ENCODE results near the gene MARK4. TPM values are rescaled to one million over a fixed set of nuclear protein-coding genes. Genes with fewer than 3 reads are reported as not detected.

MARK4 gene
- total RNA-seq, result 8.1 and 9.9 TPM in 2 replicates

DNA sequence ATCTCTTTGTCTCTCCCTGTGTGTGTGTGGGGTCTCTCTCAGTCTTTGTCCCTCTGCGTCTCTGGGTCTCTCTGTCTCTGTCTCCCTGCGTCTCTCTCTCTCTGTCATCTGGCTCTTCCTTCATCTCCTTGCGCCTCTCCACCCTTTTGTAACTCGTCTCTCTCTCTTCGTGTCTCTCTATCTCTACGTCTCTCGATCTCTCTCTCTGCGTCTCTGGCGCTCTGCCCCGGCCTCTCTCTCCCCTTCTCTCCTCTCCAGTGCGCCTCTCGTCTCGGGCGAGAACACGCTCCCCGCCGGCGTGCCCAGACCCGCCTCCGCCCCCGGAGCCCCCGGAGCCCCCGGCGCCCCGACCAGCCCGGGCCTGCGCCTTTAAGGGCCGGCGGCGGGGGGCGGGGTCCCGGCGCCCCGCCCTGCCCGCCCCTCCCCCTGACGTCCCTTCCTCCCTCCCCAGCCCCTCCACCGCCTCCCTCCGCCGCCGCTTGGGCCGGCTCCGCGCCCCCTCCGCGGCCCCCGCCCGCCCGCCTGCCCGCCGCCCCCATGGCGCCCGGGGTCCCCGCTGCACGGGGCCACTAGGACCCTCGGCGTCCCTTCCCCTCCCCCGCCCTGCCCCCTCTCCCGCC is at the start of gene MARK4:
Gene MARK4 (plus strand): TSS at position 440 of the 620 bp plus-strand sequence. CDS start 318 bp downstream, outside the sequence.

DNA sequence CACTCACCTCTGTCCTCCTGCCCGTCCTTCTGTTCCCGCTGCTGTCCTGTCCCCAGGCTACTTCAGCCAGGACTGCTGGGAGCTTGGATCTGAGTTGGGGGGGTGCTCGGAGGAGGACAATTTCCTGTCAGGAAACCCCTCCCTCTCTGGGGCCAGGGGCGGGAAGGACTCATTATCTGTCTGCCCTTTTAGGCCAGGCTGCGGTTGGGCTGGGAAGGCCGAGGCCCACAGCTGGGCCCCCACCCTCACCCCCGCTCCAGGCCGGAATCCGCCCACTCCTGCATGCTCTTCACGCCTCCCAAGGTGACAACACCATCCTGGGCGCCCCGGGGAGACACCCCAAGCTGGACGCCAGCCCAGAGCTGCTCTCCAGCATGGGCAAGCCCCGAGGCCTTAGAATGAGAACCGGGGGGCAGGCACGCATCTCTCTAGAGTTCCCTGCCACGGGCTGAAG is 5.7 kb upstream of the MARK4 start, which contains the start of gene EXOC3L2:
Gene EXOC3L2 (minus strand): TSS at position 74 of the 454 bp plus-strand sequence. CDS start 6,362 bp downstream, outside the sequence.

GRCh38 chr19:45322744-45323281 is 71.7 kb downstream of the MARK4 start, which contains the start of gene CKM:
CKM (minus strand) TSS chr19:45322875; CDS start chr19:45319713, 3,162 bp downstream.

DNA sequence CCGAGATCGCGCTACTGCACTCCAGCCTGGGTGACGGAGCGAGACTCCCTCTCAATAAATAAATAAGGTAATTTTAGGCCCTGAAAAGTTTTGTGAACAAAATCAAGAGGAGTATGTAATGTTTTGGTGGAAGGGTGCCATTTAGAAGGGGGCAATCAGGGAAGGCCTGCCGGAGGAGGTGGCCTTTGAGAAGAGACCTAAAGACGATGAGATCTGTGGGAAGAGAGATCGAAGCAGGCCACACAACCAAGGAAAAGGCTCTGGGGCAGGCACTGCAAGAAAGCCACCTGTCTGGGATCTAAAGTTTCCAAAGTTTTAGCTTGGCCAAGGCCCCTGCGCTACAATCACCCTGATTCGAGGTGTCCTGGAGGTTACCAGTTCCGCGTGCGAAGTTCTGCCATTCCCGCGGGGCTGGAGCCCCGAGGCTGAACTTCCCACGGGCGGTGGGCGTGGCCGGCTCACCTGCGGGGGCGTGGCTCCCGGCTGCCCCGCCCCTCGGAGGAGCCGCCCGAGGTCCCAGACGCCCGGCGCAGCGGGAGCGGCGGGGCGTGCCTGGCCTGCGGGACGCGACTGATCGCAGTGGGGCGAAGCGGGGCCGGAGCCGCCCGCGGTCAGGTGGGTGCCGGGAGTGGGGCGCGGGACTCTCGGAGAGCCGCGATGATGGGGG is 89.3 kb downstream of the MARK4 start, which contains the start of gene KLC3:
Gene KLC3 (plus strand): TSS at position 519 of the 667 bp plus-strand sequence. CDS start 4,792 bp downstream, outside the sequence.

Other genes starting within 250 kb of the MARK4 start
- gene RELB, start 249.8 kb upstream of the MARK4 start, total RNA-seq, result 7.6 and 10.2 TPM in 2 replicates
- 17.0 and 31.2 TPM in 2 replicates for gene CLASRP, start 212.2 kb upstream of the MARK4 start, total RNA-seq
- 0.22 TPM in 1 of 2 replicates, not detected in the other for gene ZNF296, start 174.8 kb upstream of the MARK4 start, total RNA-seq
- 16.2 and 25.8 TPM in 2 replicates for gene GEMIN7, start 172.0 kb upstream of the MARK4 start, total RNA-seq
- 44.5 and 50.0 TPM in 2 replicates for gene PPP1R37, start 158.1 kb upstream of the MARK4 start, total RNA-seq
- 0.12 and 0.44 TPM in 2 replicates for gene NKPD1, start 90.3 kb upstream of the MARK4 start, total RNA-seq
- 2.0 and 11.1 TPM in 2 replicates for gene TRAPPC6A, start 73.0 kb upstream of the MARK4 start, total RNA-seq
- gene BLOC1S3, start 72.5 kb upstream of the MARK4 start, total RNA-seq, result 3.9 and 7.5 TPM in 2 replicates
- not detected in 2 replicates for gene EXOC3L2, start 5.9 kb upstream of the MARK4 start, total RNA-seq
- 0.12 TPM in 1 of 2 replicates, not detected in the other for gene CKM, start 71.6 kb downstream of the MARK4 start, total RNA-seq
- 0.66 TPM in 1 of 2 replicates, not detected in the other for gene KLC3, start 89.5 kb downstream of the MARK4 start, total RNA-seq
- gene ERCC2, start 119.3 kb downstream of the MARK4 start, total RNA-seq, result 22.0 and 28.0 TPM in 2 replicates
- gene PPP1R13L, start 153.8 kb downstream of the MARK4 start, total RNA-seq, result 3.3 and 7.2 TPM in 2 replicates
- gene POLR1G, start 155.4 kb downstream of the MARK4 start, total RNA-seq, result 8.6 and 13.6 TPM in 2 replicates
- gene ERCC1, start 172.6 kb downstream of the MARK4 start, total RNA-seq, result 97.2 and 128 TPM in 2 replicates
- gene FOSB, start 216.7 kb downstream of the MARK4 start, total RNA-seq, result 0.44 and 0.62 TPM in 2 replicates
- gene RTN2, start 245.8 kb downstream of the MARK4 start, total RNA-seq, result 6.1 and 8.1 TPM in 2 replicates
- gene PPM1N, start 247.2 kb downstream of the MARK4 start, total RNA-seq, result 2.3 and 2.7 TPM in 2 replicates